ENCODE results near the gene CCL19.

DNA sequence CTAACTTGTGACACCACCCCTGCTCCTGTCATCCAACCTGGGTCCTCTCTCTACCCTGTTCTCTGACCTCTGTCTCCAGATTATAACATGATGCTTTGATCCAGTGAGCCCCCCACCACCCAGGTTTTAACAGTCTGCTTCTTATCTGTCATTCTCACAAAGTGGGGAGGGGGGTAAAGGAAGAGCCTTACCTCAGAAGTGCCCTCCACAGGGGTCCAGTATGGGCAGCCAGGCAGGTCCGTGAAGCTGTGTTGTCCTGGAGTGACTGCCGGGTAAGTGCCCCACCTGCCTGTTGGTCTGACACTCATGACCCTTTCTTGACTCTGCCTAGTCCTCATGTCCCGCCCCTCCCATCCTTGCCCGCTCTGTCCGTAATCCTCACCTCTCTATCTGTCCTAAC, 35.7 kb downstream of the CCL19 start:
- TF ChIP-seq, protein P1, sequence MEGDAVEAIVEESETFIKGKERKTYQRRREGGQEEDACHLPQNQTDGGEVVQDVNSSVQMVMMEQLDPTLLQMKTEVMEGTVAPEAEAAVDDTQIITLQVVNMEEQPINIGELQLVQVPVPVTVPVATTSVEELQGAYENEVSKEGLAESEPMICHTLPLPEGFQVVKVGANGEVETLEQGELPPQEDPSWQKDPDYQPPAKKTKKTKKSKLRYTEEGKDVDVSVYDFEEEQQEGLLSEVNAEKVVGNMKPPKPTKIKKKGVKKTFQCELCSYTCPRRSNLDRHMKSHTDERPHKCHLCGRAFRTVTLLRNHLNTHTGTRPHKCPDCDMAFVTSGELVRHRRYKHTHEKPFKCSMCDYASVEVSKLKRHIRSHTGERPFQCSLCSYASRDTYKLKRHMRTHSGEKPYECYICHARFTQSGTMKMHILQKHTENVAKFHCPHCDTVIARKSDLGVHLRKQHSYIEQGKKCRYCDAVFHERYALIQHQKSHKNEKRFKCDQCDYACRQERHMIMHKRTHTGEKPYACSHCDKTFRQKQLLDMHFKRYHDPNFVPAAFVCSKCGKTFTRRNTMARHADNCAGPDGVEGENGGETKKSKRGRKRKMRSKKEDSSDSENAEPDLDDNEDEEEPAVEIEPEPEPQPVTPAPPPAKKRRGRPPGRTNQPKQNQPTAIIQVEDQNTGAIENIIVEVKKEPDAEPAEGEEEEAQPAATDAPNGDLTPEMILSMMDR (conservative IDR thresholded peaks at IDR 0.05; ENCODE audit: low read depth, low read length), result no peak
- TF ChIP-seq EZH2 (IDR thresholded peaks at IDR 0.05; ENCODE audit: low read length, unreplicated experiment), result no peak
- TF ChIP-seq EZH2phosphoT487 (IDR thresholded peaks at IDR 0.05; ENCODE audit: borderline replicate concordance, low read length), result no peak
